SU-DHL-6 (cell line): ENCODE data around the gene GIPC2.

Source experiments
- H2AFZ ChIP-seq: fragments of 200-600 bp; sonication (generic); 2 replicates; pipeline ENCODE4 v1.6.1; 2014; ENCODE audit warnings: low read depth, mild to moderate bottlenecking, moderate library complexity, mixed read lengths, antibody characterized with exemption, low read length; ENCODE audit not compliant: severe bottlenecking
- H3F3A ChIP-seq: fragments of 200-600 bp; shearing (Covaris generic); 2 replicates; pipeline ENCODE4 v1.6.0; 2016; ENCODE audit warnings: antibody characterized with exemption, mild to moderate bottlenecking; ENCODE audit not compliant: insufficient read depth
- H3K27ac ChIP-seq: fragments of 200-600 bp; sonication (generic); 2 replicates; pipeline ENCODE4 v1.5.1; 2016; ENCODE audit warnings: low read depth, mild to moderate bottlenecking, low read length, moderate library complexity, mixed read lengths
- H3K27me3 ChIP-seq: fragments of 200-600 bp; sonication (generic), shearing (Covaris generic); 2 replicates; pipeline ENCODE4 v1.6.0; 2014; ENCODE audit warnings: mild to moderate bottlenecking, low read length
- H3K36me3 ChIP-seq: fragments of 200-600 bp; sonication (generic); 2 replicates; pipeline ENCODE4 v1.6.1; 2014; ENCODE audit warnings: mild to moderate bottlenecking, low read length, mixed read lengths
- H3K4me2 ChIP-seq: fragments of 300-600, 200-600 bp; shearing (Covaris generic), sonication (generic); 2 replicates; pipeline ENCODE4 v1.6.0; 2014; ENCODE audit warnings: low read length, low read depth, mild to moderate bottlenecking; ENCODE audit not compliant: poor library complexity, severe bottlenecking
- H3K4me3 ChIP-seq: fragments of 200-600 bp; sonication (generic); 2 replicates; pipeline ENCODE4 v1.5.1; 2014; ENCODE audit warnings: antibody characterized with exemption, low read length, mild to moderate bottlenecking, mixed read lengths; ENCODE audit not compliant: insufficient read depth, poor library complexity, severe bottlenecking
- H3K79me2 ChIP-seq: fragments of 200-600 bp; sonication (generic); 2 replicates; pipeline ENCODE4 v1.6.1; 2014; ENCODE audit warnings: mild to moderate bottlenecking, low read length, moderate library complexity; ENCODE audit not compliant: insufficient read depth
- H3K9ac ChIP-seq: fragments of 200-600 bp; sonication (generic); 2 replicates; pipeline ENCODE4 v1.7.0; 2014; ENCODE audit warnings: mild to moderate bottlenecking, low read length
- H3K9me2 ChIP-seq: fragments of 200-600 bp; sonication (generic); replicated peaks from 2 replicates; pipeline ENCODE4 v1.6.1; 2014; ENCODE audit warnings: low read length; ENCODE audit not compliant: insufficient read depth
- H3K9me3 ChIP-seq: fragments of 200-600 bp; sonication (generic); 2 replicates; pipeline ENCODE4 v1.6.1; 2014; ENCODE audit warnings: low read length, mixed read lengths; ENCODE audit not compliant: insufficient read depth
- H4K20me1 ChIP-seq: fragments of 200-600 bp; sonication (generic); 2 replicates; pipeline ENCODE4 v1.6.1; 2014; ENCODE audit warnings: low read depth, mild to moderate bottlenecking, antibody characterized with exemption, low read length, moderate library complexity, mixed read lengths
- EZH2phosphoT487 ChIP-seq: fragments of 200-600 bp; sonication (generic), shearing (Covaris generic); conservative IDR thresholded peaks from 2 replicates; pipeline ENCODE4 v1.6.1; 2018; ENCODE audit warnings: mild to moderate bottlenecking, antibody characterized with exemption, low read length, moderate library complexity, mixed read lengths
- TF ChIP-seq, protein P1 (sequence below): fragments of 200-600 bp; sonication (generic); IDR thresholded peaks from one replicate; pipeline ENCODE4 v1.5.1; 2017; ENCODE audit warnings: antibody characterized with exemption, mild to moderate bottlenecking, low read length, moderate library complexity; ENCODE audit not compliant: insufficient read depth, poor library complexity, severe bottlenecking

GIPC2 gene

DNA sequence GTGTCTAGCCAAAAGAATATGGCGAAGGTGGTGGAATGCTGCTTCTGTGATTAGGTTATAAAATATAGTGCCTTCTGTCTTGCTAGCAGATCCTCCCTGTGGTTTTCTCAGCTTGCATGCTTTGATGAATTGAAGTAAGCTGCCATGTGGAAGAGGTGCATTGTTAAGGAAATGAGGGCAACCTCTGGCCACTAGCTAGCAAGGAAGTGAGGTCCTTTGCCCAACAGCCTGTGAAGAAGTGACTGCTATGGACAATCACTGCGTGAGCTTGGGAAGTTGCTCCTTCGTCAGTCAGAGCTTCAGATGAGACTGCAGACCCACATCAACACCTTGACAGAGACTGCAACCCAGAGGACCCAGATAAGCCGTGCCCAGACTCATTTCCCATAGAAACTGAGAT, 109.4 kb downstream of the GIPC2 start:
- Histone ChIP-seq H3K4me3 (no peak overlapping the region), H3K4me2 (no peak overlapping the region), H3K9ac (no peak overlapping the region), H3K27ac (no peak overlapping the region), H3K27me3 (no peaks in the 10 kb centered on the region), H3F3A (no peaks in the 10 kb centered on the region), H3K9me2 (no peaks in the 10 kb centered on the region), H3K36me3 (no peaks in the 10 kb centered on the region), H3K79me2 (no peaks in the 10 kb centered on the region), H4K20me1 (no peaks in the 10 kb centered on the region), H3K9me3 (no peaks in the 10 kb centered on the region), H2AFZ (no peak overlapping the region)
- TF ChIP-seq, protein P1, sequence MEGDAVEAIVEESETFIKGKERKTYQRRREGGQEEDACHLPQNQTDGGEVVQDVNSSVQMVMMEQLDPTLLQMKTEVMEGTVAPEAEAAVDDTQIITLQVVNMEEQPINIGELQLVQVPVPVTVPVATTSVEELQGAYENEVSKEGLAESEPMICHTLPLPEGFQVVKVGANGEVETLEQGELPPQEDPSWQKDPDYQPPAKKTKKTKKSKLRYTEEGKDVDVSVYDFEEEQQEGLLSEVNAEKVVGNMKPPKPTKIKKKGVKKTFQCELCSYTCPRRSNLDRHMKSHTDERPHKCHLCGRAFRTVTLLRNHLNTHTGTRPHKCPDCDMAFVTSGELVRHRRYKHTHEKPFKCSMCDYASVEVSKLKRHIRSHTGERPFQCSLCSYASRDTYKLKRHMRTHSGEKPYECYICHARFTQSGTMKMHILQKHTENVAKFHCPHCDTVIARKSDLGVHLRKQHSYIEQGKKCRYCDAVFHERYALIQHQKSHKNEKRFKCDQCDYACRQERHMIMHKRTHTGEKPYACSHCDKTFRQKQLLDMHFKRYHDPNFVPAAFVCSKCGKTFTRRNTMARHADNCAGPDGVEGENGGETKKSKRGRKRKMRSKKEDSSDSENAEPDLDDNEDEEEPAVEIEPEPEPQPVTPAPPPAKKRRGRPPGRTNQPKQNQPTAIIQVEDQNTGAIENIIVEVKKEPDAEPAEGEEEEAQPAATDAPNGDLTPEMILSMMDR, result no peak
- TF ChIP-seq EZH2phosphoT487, result no peak

DNA sequence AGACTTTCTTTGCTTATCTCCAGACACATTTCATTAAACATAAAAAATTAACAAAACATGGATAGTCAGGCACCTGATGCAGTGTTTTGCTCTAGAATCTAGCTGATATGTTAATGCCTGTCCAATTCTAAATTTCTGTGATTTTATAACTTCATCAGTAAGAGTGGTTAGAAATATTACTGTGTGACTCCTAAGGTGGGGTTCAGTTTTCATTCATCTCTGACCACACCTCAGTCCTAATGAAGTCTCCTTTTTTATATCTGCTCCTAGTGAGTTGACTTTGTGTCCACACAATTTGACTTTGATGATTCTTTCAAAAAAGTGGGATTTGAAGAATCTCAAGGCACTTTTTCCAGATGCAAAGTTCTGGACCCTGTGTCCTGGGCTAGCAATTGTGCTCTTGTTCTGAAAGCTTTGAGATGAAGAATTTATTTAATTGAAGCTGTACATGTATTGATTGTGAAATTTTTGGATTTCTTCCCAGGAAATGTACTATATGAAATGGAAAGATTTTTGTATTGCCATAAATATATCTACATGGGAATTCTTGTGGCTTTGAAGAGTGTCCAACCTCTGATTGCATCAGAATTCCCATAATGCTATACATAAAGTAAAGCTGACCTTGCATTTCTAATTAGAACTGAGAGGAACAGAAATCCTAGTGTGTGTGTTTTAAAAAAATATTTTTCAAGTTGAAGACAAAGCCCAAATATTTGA, 111.2 kb downstream of the GIPC2 start:
- H3K4me2 ChIP-seq, result no peak overlapping the region
- no peak overlapping the region for H3K4me3 ChIP-seq
- H3K27ac ChIP-seq, result no peak overlapping the region
- H3K36me3 ChIP-seq, result no peaks in the 10 kb centered on the region
- H4K20me1 ChIP-seq, result no peaks in the 10 kb centered on the region
- H3F3A ChIP-seq, result no peaks in the 10 kb centered on the region
- no peak for TF ChIP-seq EZH2phosphoT487
- TF ChIP-seq, protein P1, result no peak
- no peaks in the 10 kb centered on the region for H3K79me2 ChIP-seq
- H2AFZ ChIP-seq, result no peak overlapping the region
- H3K9me2 ChIP-seq, result no peaks in the 10 kb centered on the region
- H3K9me3 ChIP-seq, result no peaks in the 10 kb centered on the region
- H3K9ac ChIP-seq, result no peak overlapping the region
- H3K27me3 ChIP-seq, result no peaks in the 10 kb centered on the region

DNA sequence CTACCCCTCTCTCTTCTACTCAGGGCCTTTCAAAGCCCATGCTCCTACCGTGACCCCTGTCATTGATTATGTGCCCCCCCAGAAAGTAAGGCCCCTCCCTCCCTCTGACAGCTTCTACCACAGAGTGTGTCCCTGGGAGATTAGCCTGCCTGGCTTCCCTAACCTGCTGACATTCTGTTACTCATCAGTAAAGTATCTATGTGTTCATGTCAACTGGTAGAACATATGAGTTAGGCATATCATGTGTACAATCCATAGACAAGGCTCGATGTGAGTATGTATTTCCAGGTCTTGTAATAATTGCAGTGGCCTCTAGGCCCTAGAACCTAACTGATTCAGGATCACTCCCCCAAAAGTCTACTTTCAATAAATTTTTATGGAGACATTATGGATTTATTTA, 120.0 kb downstream of the GIPC2 start:
- no peaks in the 10 kb centered on the region for H3K9me3 ChIP-seq
- H3K4me3 ChIP-seq, result no peak overlapping the region
- no peaks in the 10 kb centered on the region for H3K36me3 ChIP-seq
- no peak overlapping the region for H3K4me2 ChIP-seq
- TF ChIP-seq, protein P1, result no peak
- TF ChIP-seq EZH2phosphoT487, result no peak
- no peaks in the 10 kb centered on the region for H3K27me3 ChIP-seq
- no peak overlapping the region for H3K27ac ChIP-seq
- H2AFZ ChIP-seq, result no peak overlapping the region
- no peak overlapping the region for H3K9ac ChIP-seq
- H3K79me2 ChIP-seq, result no peaks in the 10 kb centered on the region
- no peaks in the 10 kb centered on the region for H3F3A ChIP-seq
- H4K20me1 ChIP-seq, result no peaks in the 10 kb centered on the region
- no peaks in the 10 kb centered on the region for H3K9me2 ChIP-seq
